ENCODE data around the gene IGF2BP3.

- TF ChIP-seq CTCF (IDR thresholded peaks at IDR 0.05) (no peak), POLR2A (IDR thresholded peaks at IDR 0.05) (no peak)
Observed at GRCh38 chr7:23275912-23276311, 194.4 kb downstream of the IGF2BP3 start.
